GM12874 (cell line): Measurements from ENCODE around the gene CYSTM1.

Experiments used
- CTCF ChIP-seq: IDR thresholded peaks from 2 replicates; pipeline ENCODE4 v1.5.1; 2011; ENCODE audit warnings: low read depth, mild to moderate bottlenecking, control low read depth, low read length, moderate library complexity; ENCODE audit not compliant: insufficient read depth

The CYSTM1 gene

DNA sequence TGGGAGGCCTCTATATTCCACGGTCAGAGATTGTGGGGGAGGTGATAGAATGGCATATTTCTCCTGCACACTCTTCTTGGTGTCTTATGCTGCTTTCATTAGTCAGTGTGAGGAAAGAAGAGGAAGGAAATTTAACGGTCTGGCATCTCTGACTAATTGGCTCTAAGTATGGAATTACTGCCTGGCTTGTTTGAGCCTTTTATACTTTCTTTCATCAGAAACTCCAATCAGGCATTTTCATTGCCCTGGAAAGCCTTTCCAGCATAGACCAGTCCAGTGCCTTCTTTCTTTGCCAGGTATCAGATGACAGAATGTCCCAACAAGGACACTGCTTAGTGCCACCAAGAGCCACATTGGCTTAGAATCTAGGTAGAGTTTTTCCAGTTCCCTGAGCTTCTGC lies 30.2 kb downstream of the CYSTM1 start:
- no peak for TF ChIP-seq CTCF

DNA sequence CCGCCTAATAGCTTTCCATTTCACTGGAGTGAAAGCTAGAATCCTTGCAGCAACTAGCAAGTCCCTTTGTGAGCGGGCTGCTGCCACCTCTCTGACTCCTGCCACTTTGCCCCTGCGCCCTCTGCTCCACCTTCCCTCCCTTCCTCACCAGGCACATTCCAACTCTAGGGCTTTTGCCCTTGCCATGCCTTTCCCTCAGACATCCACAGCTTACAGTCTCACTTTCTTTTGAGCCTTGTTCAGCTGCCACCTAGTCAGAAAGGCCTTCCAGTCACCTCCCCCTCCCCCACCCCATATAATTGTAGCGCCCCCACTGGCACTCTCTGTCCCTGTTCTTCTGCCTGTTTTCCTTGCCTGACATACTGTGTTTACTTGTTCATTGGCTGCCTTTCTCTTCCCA lies 31.0 kb downstream of the CYSTM1 start:
- no peak for TF ChIP-seq CTCF

GRCh38 chr5:140207250-140207964 lies 32.4 kb downstream of the CYSTM1 start:
- no peak for TF ChIP-seq CTCF

DNA sequence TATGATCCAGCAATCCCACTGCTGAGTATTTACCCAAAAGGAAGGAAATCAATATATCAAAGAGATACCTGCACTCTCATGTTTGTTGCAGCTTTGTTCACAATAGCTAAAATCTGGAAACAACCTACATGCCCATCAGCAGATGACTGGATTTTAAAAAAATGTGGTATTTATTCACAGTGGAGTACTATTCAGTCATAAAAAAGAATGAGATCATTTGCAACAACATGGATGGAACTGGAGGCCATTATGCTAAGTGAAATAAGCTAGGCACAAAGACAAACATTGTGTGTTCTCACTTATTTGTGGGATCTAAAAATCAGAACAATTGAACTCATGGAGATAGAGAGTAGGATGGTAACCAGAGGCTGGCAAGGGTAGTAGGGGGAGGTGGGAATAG lies 33.1 kb downstream of the CYSTM1 start:
- TF ChIP-seq CTCF = no peak

GRCh38 chr5:140213370-140213983 lies 38.5 kb downstream of the CYSTM1 start:
- TF ChIP-seq CTCF = no peak

- TF ChIP-seq CTCF = no peak
Measured at GRCh38 chr5:140214831-140215230, 39.8 kb downstream of the CYSTM1 start.

- no peak for TF ChIP-seq CTCF
Measured at GRCh38 chr5:140215276-140215675, 40.3 kb downstream of the CYSTM1 start.
